Suprapubic skin (tissue), 4 donors: ENCODE results near the gene ADM. TPM values are rescaled to one million over a fixed set of nuclear protein-coding genes. Genes with fewer than 3 reads are reported as not detected.

Source experiments
- DNase-seq, 2 donors: peaks; one replicate each; pipeline ENCODE4 v3.0.0-alpha.2; 2019; ENCODE audit warnings: low spot score in 2 of 2
- H3K27ac ChIP-seq: fragments of 200-600 bp; sonication (generic); one replicate; pipeline ENCODE4 v1.5.1; 2019
- H3K27me3 ChIP-seq: fragments of 200-600 bp; sonication (generic); one replicate; pipeline ENCODE4 v1.5.1; 2019
- H3K36me3 ChIP-seq: fragments of 200-600 bp; sonication (generic); one replicate; pipeline ENCODE4 v1.5.1; 2019
- H3K4me1 ChIP-seq: fragments of 200-600 bp; sonication (generic); one replicate; pipeline ENCODE4 v1.5.1; 2019
- H3K4me3 ChIP-seq: fragments of 200-600 bp; sonication (generic); one replicate; pipeline ENCODE4 v1.5.1; 2019; ENCODE audit warnings: mild to moderate bottlenecking
- H3K9me3 ChIP-seq: fragments of 200-600 bp; sonication (generic); one replicate; pipeline ENCODE4 v1.5.1; 2019
- EP300 ChIP-seq: sonication (generic); formaldehyde crosslinking; IDR thresholded peaks from one replicate; pipeline ENCODE4 v1.6.1; 2017; ENCODE audit warnings: antibody characterized with exemption
- POLR2A ChIP-seq, 2 donors: fragments of 450-650 bp; IDR thresholded peaks; one replicate each; pipeline ENCODE4 v1.6.1; 2017; ENCODE audit warnings: antibody characterized with exemption in 2 of 2, mild to moderate bottlenecking in 2 of 2, moderate library complexity in 2 of 2
- POLR2AphosphoS5 ChIP-seq, 3 donors: sonication (generic); formaldehyde crosslinking; IDR thresholded peaks; one replicate each; pipeline ENCODE4 v1.6.1; 2017; ENCODE audit warnings: antibody characterized with exemption in 3 of 3
- WGBS: methylation state at CpG from one replicate; pipeline ENCODE4 v1.1.5; 2018; 5-methylcytosine and 5-hydroxymethylcytosine counted together
- total RNA-seq, 4 donors: library from RNA; depleted of rRNA; stranded (reverse); fragments of >200 nt; gene quantifications; one replicate each; pipeline ENCODE4 v1.1.0, GENCODE V29; 2016
- TF ChIP-seq, protein P1 (sequence below), 2 donors: fragments of 200-600 bp in 1 of 2; fragments of 450-650 bp in 1 of 2; sonication (generic) in 1 of 2; IDR thresholded peaks; one replicate each; pipeline ENCODE4 v1.5.1; 2016 to 2019; ENCODE audit warnings: antibody characterized with exemption in 2 of 2, mild to moderate bottlenecking in 1 of 2, moderate library complexity in 1 of 2

The ADM gene
- total RNA-seq, 4 donors from 2014 or later: 48.7 to 140 (median 69.0) TPM

DNA sequence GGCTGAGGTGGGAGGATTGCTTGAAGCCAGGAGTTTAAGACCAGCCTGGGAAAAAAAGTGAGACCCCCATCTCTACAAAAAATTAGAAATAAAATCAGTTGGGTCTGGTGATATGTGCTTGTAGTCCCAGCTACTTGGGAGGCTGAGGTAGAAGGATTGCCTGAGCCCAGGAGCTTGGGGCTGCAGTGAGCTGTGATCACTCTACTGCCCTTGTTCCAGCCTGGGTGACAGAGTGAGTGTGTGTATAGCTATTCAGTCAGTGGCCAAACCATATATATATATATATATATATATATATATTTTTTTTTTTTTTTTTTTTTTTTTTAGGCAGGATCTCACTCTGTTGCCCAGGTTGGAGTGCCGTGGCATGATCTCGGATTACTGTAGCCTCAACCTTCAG lies 24.5 kb downstream of the ADM start:
- TF ChIP-seq EP300: no peak
- TF ChIP-seq, protein P1, sequence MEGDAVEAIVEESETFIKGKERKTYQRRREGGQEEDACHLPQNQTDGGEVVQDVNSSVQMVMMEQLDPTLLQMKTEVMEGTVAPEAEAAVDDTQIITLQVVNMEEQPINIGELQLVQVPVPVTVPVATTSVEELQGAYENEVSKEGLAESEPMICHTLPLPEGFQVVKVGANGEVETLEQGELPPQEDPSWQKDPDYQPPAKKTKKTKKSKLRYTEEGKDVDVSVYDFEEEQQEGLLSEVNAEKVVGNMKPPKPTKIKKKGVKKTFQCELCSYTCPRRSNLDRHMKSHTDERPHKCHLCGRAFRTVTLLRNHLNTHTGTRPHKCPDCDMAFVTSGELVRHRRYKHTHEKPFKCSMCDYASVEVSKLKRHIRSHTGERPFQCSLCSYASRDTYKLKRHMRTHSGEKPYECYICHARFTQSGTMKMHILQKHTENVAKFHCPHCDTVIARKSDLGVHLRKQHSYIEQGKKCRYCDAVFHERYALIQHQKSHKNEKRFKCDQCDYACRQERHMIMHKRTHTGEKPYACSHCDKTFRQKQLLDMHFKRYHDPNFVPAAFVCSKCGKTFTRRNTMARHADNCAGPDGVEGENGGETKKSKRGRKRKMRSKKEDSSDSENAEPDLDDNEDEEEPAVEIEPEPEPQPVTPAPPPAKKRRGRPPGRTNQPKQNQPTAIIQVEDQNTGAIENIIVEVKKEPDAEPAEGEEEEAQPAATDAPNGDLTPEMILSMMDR (IDR thresholded peaks at IDR 0.05): no peak
- TF ChIP-seq POLR2A (IDR thresholded peaks at IDR 0.05): no peak
- no peak for TF ChIP-seq POLR2AphosphoS5 (IDR thresholded peaks at IDR 0.05)

DNA sequence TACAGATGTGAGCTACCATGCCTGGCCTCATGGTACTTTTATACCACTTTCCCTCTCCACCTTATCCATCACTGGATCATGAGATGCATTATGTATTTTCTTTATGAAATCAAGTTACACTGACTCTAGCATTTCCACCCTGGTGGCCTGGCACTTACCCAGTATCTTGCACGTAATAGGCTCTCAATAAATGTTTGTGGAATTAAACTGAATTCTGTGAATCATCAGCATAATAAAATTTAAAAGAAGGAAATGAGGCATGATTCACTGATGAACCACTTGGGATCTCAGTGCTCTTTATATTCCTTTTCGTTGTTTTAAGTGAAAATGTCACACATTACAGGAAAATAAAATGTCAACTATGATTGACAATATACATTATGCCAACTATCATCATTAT lies 25.1 kb downstream of the ADM start:
- Histone ChIP-seq H3K9me3 (no peaks in the 10 kb centered on the region), H3K27me3 (no peaks in the 10 kb centered on the region), H3K27ac (no peak overlapping the region), H3K36me3 (no peaks in the 10 kb centered on the region), H3K4me3 (no peak overlapping the region), H3K4me1 (peaks cover 31% of the 10 kb centered on the region)
- 52% methylated on average over 2 of the region's 2 CpGs for WGBS
- TF ChIP-seq, protein P1 (IDR thresholded peaks at IDR 0.05): no peak
- no peak for TF ChIP-seq POLR2AphosphoS5 (IDR thresholded peaks at IDR 0.05)
- no peak for TF ChIP-seq EP300
- no peak for TF ChIP-seq POLR2A (IDR thresholded peaks at IDR 0.05)
- DNase-seq: no peak

More for the DNA sequence above, 24.5 kb downstream of the ADM start:
- Histone ChIP-seq H3K36me3 (no peaks in the 10 kb centered on the region), H3K9me3 (no peaks in the 10 kb centered on the region), H3K27ac (peak overlapping the region; percentile 31), H3K4me1 (peaks cover 35% of the 10 kb centered on the region), H3K27me3 (no peaks in the 10 kb centered on the region), H3K4me3 (no peak overlapping the region)
- 100% methylated on average over 2 of the region's 2 CpGs for WGBS
- no peak for DNase-seq

DNA sequence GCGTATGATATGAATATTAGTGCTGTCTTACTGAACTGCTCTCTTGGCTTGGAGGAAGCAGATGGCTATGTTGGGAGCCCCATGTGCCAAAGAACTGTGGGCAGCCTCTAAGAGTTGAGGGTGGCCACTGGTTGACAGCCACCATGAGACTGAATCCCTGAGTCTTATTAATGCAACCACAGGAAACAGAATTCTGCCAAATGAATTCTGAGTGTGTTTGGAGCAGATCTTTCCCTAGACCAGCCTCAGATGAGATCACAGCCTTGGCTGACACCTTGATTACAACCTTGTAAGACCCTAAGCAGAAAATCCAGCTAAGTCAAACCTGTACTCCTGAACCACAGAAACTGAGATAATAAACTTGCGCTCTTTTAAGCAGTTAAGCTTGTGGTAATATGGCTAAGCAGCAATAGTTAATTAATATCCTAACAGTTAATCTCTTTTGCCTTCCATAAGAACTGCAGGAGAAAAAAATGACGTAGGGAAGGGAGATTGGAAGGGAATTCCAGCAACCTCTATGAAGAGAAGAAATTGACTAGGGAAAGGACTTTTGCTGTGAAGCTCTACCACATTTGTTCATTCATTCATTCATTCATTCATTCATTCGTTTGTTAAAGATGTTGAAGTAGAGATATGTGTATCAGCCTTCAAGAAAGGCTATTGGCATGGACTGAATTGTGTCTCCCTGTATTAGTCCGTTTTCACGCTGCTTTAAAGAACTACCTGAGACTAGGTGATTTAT lies 26.8 kb downstream of the ADM start:
- TF ChIP-seq POLR2A (IDR thresholded peaks at IDR 0.05) (no peak), POLR2AphosphoS5 (IDR thresholded peaks at IDR 0.05) (no peak), EP300 (no peak)
- TF ChIP-seq, protein P1 (IDR thresholded peaks at IDR 0.05): no peak
- Histone ChIP-seq H3K27me3 (no peaks in the 10 kb centered on the region), H3K4me3 (no peak overlapping the region), H3K27ac (no peak overlapping the region), H3K4me1 (peaks cover 22% of the 10 kb centered on the region), H3K36me3 (no peaks in the 10 kb centered on the region), H3K9me3 (no peaks in the 10 kb centered on the region)
- no peak for DNase-seq
- 82% methylated on average over 6 of the region's 6 CpGs for WGBS

DNA sequence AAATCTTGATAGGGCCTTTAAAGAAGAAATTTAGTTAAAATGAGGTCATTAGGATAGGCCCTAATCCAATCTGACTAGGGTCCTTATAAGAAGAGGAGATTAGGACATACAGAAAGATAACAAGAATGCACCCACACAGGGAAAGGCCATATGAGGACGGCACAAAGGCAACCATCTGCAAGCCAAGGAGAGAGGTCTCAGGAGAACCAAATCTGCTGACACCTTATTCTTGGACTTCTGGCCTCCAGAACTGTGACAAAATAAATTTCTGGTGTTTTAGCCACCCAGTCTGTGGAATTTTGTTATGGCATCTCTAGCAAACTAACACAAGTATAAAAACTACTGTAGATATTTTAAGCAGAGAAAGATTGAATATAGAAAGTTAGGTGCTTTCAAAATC lies 28.6 kb downstream of the ADM start:
- Histone ChIP-seq H3K36me3 (no peaks in the 10 kb centered on the region), H3K27ac (no peak overlapping the region), H3K4me1 (peaks cover 8% of the 10 kb centered on the region), H3K4me3 (no peak overlapping the region), H3K27me3 (no peaks in the 10 kb centered on the region), H3K9me3 (no peaks in the 10 kb centered on the region)
- WGBS: 82% methylated on average over 1 of the region's 1 CpG
- DNase-seq: no peak
- TF ChIP-seq POLR2A (IDR thresholded peaks at IDR 0.05) (no peak), EP300 (no peak), POLR2AphosphoS5 (IDR thresholded peaks at IDR 0.05) (no peak)
- TF ChIP-seq, protein P1 (IDR thresholded peaks at IDR 0.05): no peak

DNA sequence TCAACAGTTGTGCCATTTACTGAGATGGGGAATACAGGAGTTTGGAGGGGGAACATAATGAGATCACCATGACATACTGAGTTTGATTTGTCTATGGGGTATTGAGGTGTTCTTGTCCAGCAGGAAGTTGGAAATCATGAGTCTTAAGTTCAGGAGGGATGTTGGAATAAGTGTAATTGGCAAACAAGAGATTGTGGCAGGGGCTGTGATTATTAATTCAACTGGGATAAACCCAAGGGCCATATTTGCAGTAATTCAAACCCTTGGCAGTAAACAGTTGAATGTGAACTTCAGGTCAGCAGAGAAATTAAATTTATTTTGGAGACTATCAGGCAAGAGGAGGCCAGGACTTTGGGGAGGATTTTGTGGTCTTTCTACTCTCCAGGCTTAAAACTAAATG lies 33.4 kb downstream of the ADM start:
- H3K27ac ChIP-seq: no peak overlapping the region
- TF ChIP-seq POLR2A (IDR thresholded peaks at IDR 0.05) (no peak), POLR2AphosphoS5 (IDR thresholded peaks at IDR 0.05) (no peak), EP300 (no peak)
- TF ChIP-seq, protein P1 (IDR thresholded peaks at IDR 0.05): no peak
- H3K4me3 ChIP-seq: no peak overlapping the region
- H3K27me3 ChIP-seq: no peaks in the 10 kb centered on the region
- DNase-seq: no peak
- no peaks in the 10 kb centered on the region for H3K4me1 ChIP-seq
- no peaks in the 10 kb centered on the region for H3K9me3 ChIP-seq
- no peaks in the 10 kb centered on the region for H3K36me3 ChIP-seq
